ENCODE data around the gene RUNDC3A. TPM values are rescaled to one million over a fixed set of nuclear protein-coding genes. Genes with fewer than 3 reads are reported as not detected.

Gene RUNDC3A
- total and polyA plus RNA-seq, 2 of the 8 experiments (the other 6 are each of a cell fraction or from before 2014, with no cell fraction given), result 6.4 to 13.8 TPM

DNA sequence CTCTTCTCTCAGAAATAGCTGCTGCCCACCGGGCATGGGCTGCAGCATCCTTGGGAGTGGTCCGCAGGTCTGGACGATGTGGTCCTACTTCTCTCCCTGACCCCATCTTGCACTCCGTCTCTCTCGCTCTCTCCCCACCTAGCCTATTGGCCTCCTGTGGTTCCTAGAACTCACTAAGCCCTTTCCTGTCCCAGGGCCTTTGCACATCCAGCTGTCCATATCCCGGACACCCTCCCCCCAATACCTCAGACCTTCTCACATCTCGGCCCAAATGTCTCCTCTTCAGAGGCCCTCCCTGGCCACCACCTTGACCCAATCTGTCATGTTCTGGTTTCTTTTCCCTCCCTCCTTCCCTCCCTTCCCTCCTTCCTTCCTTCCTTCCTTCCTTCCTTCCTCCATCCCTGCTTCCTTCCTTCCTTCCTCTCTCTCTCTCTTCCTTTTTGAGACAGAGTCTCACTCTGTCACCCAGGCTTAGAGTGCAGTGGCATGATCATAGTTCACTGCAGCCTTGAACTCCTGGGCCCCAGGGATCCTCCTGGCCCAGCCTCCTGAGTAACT is 45.0 kb upstream of the RUNDC3A start (continued):
- TF ChIP-seq, protein P1, sequence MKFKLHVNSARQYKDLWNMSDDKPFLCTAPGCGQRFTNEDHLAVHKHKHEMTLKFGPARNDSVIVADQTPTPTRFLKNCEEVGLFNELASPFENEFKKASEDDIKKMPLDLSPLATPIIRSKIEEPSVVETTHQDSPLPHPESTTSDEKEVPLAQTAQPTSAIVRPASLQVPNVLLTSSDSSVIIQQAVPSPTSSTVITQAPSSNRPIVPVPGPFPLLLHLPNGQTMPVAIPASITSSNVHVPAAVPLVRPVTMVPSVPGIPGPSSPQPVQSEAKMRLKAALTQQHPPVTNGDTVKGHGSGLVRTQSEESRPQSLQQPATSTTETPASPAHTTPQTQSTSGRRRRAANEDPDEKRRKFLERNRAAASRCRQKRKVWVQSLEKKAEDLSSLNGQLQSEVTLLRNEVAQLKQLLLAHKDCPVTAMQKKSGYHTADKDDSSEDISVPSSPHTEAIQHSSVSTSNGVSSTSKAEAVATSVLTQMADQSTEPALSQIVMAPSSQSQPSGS (IDR thresholded peaks at IDR 0.05; ENCODE audit: low read length), result no peak
- TF ChIP-seq, protein P2, sequence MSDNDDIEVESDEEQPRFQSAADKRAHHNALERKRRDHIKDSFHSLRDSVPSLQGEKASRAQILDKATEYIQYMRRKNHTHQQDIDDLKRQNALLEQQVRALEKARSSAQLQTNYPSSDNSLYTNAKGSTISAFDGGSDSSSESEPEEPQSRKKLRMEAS (IDR thresholded peaks at IDR 0.05), result no peak
- TF ChIP-seq CTBP2 (IDR thresholded peaks at IDR 0.05; ENCODE audit: borderline replicate concordance, insufficient read depth, insufficient read length, low read length), result no peak
